Omental fat pad (tissue), 4 donors: ENCODE data around the gene S1PR1. TPM values are rescaled to one million over a fixed set of nuclear protein-coding genes. Genes with fewer than 3 reads are reported as not detected.

Experiments
- ATAC-seq: fragments of 150-250 bp; one replicate; pipeline ENCODE4 v1.9.1; 2016; ENCODE audit warnings: mild to moderate bottlenecking, moderate library complexity; ENCODE audit not compliant: low FRiP score
- DNase-seq: peaks from one replicate; pipeline ENCODE4 v3.0.0-alpha.2; 2019; ENCODE audit warnings: low spot score
- total RNA-seq, 4 donors: library from RNA; depleted of rRNA; stranded (reverse); fragments of >200 nt; gene quantifications; one replicate each; pipeline ENCODE4 v1.1.0, GENCODE V29; 2016
- TF ChIP-seq, protein P1 (sequence below), 3 donors: fragments of 450-650 bp; IDR thresholded peaks; one replicate each; pipeline ENCODE4 v1.5.1; 2016 to 2017; ENCODE audit warnings: antibody characterized with exemption in 3 of 3, mild to moderate bottlenecking in 3 of 3, moderate library complexity in 2 of 3

S1PR1 gene
- total RNA-seq, 4 donors from 2014 or later, result 44.3 to 236 (median 161) TPM

DNA sequence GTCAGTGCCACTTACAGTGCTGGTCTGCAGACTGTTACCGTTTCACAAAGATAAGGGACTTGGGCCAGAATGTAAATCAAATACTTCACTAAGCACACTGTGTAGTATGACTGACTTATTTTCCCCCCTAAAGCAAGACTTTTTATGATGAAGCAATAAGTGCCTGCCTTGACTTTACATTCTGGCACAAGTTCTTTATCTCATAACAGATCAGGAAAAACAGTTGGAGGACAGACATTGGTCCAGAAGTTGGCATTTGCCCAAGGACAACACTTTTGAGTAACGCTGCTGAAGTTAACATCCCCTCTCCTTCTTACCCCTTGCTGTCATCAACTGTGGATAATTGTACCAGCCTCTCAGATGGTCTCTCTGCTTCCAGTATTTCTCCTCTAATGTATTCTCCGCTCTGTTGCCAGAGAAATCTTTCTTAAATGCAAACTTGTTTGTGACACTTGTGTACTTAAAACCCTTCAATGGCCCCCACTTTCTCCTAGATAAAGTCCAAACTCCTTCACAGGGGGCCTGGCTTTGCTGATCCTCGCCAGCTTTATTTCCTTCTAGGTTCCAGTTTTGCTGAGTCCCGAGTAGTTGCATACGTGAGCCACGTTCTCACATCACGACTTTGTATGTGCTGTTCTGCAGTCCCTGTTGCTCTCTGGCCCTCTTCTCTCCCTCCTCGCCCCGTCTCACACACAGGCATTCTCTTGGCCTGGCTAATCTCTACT lies 45.7 kb downstream of the S1PR1 start:
- no peak for DNase-seq
- ATAC-seq, result no peak
- TF ChIP-seq, protein P1, sequence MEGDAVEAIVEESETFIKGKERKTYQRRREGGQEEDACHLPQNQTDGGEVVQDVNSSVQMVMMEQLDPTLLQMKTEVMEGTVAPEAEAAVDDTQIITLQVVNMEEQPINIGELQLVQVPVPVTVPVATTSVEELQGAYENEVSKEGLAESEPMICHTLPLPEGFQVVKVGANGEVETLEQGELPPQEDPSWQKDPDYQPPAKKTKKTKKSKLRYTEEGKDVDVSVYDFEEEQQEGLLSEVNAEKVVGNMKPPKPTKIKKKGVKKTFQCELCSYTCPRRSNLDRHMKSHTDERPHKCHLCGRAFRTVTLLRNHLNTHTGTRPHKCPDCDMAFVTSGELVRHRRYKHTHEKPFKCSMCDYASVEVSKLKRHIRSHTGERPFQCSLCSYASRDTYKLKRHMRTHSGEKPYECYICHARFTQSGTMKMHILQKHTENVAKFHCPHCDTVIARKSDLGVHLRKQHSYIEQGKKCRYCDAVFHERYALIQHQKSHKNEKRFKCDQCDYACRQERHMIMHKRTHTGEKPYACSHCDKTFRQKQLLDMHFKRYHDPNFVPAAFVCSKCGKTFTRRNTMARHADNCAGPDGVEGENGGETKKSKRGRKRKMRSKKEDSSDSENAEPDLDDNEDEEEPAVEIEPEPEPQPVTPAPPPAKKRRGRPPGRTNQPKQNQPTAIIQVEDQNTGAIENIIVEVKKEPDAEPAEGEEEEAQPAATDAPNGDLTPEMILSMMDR (IDR thresholded peaks at IDR 0.05), result no peak

DNA sequence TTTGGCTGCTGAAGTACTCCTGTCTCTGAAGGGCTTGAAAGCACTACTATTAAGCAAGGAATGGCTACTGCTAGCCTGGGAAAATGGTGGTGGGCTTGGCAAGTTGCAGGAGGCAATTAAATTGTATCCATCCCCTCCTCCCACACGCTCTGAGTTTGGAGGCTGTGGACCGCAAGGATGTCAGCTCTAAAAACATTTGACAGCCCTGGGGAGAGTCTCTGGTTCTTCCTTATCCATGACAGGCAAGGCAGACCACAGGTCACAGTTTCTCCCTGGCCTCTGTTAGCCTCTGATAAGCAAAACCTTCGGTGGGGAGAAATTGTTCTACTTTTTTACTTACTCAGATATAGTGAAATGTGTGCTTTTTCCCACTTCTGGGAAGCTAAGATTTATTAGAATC lies 46.6 kb downstream of the S1PR1 start:
- TF ChIP-seq, protein P1 (IDR thresholded peaks at IDR 0.05), result no peak
- ATAC-seq, result no peak
- DNase-seq, result no peak

DNA sequence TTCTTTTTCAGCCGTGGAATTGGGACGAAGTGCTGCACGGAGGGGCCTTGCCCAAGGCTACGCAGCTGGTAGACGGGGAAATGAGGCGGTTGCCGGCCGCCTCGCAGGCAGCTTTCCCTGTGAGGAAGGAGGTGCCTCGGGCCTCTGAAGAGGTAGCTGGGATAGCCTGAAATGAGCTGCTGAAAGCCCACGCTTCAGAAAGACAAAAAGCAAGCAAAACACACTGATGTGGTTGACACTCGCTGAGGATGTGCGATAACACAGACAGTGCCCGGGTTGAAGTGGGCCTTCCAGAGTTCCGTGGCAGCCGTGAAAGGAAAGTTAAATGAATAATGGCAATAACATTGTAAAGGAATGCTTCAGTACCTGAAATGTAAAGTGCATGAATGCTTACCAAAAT lies 47.2 kb downstream of the S1PR1 start:
- TF ChIP-seq, protein P1 (IDR thresholded peaks at IDR 0.05), result no peak
- DNase-seq (no peak), ATAC-seq (no peak)

DNA sequence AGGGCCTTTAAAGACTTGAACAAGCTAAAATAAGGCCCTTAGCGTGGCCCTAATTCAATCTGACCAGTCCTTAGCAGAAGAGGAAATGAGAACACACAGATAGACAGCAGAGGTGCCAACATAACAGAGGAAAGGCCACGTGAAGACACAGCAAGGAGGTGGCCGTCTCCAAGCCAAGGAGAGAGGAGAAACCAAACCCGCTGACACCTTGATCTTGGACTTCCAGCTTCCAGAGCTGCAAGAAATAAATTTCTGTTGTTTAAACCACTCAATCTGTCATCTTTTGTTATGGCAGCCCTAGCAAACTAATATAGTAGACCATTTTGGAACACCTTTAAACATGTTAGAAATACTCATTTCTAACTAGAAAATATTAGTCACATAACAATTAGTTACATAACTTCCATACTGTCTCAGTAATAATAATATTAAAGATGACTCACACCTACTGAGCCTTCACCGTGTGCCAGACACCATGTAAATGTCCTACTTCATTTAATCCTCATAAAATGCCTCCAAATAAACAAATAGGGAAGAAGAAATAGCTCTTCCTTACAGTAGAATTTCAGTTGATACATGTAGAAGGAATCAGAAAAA lies 47.9 kb downstream of the S1PR1 start:
- ATAC-seq, result no peak
- TF ChIP-seq, protein P1 (IDR thresholded peaks at IDR 0.05), result no peak
- no peak for DNase-seq

DNA sequence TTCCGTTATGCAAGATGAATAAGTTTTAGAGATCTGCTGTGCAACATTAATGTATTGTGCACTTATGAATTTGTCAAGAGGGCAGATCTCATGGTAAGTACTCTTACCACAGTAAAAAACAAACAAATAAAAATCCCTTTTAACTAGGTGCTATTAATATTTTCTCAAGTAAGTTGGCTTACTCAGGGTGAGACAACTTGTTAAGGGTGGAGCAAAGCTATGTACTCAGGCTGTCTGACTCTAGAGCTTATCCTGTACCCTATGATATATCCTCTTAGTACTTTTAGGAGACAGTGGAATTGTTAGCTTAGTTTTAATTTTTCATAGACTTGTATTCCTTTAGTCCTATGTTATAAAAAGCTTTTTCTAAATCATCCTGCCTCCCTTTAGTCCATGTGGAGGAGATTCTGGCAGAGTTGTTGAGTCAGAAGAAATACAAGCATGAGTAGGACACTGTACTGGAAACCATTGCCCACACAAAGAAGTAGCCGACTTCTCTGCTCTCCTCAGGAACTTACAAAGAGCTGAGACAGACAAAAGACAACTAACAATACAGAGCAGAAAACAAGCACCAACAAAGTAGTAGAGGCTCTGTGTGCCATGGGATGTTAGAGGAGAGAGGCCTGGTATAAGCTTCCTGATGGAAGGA lies 49.2 kb downstream of the S1PR1 start:
- TF ChIP-seq, protein P1 (IDR thresholded peaks at IDR 0.05), result no peak
- DNase-seq, result no peak
- no peak for ATAC-seq

DNA sequence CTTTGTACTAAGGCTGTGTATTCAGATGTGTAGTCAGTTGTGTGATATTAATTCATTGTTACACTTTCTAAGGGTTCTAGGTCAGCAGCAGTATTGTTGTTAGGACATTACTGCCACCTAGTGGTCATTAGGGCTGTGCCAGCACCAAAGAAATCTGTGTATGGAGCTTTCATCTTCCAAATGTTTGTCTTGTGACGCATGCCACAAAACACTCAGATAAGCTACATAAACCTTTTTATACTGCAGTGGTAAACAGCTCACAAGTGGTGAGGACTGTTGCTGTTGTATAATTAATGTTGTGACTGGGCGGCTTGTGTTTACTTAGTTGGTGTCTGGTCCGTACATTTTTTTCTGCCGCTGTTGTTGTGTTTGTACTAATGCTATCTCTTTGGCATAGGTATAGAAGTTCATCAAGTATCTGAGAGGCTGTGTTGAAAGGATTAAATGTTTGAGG lies 51.7 kb downstream of the S1PR1 start:
- TF ChIP-seq, protein P1 (IDR thresholded peaks at IDR 0.05), result peak in 2 of 3 donors; percentile 20 to 58
- peak; percentile 95 for ATAC-seq
- no peak for DNase-seq
